Panc1 (cell line): ENCODE data around the gene UPK3BL2.
"Not testable (repeated sequence)": the region's sequence is repeated elsewhere in the genome, so short reads cannot be mapped to it uniquely, and the experiment has no call there.

Experiments used
- CTCF ChIP-seq: fragments of 450-650 bp; IDR thresholded peaks from 2 replicates; pipeline ENCODE4 v1.5.1; 2017; ENCODE audit warnings: mild to moderate bottlenecking
- POLR2AphosphoS5 ChIP-seq: IDR thresholded peaks from 2 replicates; pipeline ENCODE4 v1.6.1; 2012; ENCODE audit warnings: mild to moderate bottlenecking, low read depth, low read length, moderate library complexity
- REST ChIP-seq, 2 experiments: IDR thresholded peaks; 2 replicates each; pipeline ENCODE4 v1.6.1; 2011 to 2012; ENCODE audit warnings: low read depth in 2 of 2, control low read depth in 1 of 2, low read length in 1 of 2, mild to moderate bottlenecking in 1 of 2, moderate library complexity in 1 of 2; ENCODE audit not compliant: insufficient read depth in 1 of 2
- SIN3A ChIP-seq: IDR thresholded peaks from 2 replicates; pipeline ENCODE4 v1.6.1; 2012; ENCODE audit warnings: low read depth, mild to moderate bottlenecking, low read length, moderate library complexity, borderline replicate concordance; ENCODE audit not compliant: insufficient read depth

GRCh38 chr7:102490529-102491075 is 52.9 kb downstream of the UPK3BL2 start:
- TF ChIP-seq CTCF; REST (IDR thresholded peaks at IDR 0.05; ENCODE audit: insufficient read depth in 1 of 2, low read depth in 2 of 2, low read length in 1 of 2); POLR2AphosphoS5; SIN3A: not testable (repeated sequence)
